ENCODE data around the gene FBXL13.
"Not testable (repeated sequence)": the region's sequence is repeated elsewhere in the genome, so short reads cannot be mapped to it uniquely, and the experiment has no call there.

The FBXL13 gene

DNA sequence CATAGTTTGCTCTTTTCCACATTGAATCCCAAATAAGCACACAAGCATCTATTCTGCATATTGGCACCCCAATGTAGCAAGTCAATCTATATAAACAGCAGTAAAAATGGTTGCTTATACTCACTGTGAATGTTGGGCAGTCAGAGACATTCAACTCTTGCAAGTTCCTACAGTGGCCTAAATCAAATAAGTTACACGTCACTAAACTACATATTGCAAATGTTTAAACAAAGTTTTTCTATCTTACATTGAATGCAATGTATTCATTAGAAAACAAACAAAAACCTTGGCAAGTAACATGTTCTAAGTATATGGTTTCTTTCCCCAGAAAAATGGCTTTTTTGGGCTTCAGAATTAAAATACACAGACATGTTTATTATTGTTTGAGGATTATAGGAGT, 142.8 kb downstream of the FBXL13 start:
- DNase-seq, result no peak

DNA sequence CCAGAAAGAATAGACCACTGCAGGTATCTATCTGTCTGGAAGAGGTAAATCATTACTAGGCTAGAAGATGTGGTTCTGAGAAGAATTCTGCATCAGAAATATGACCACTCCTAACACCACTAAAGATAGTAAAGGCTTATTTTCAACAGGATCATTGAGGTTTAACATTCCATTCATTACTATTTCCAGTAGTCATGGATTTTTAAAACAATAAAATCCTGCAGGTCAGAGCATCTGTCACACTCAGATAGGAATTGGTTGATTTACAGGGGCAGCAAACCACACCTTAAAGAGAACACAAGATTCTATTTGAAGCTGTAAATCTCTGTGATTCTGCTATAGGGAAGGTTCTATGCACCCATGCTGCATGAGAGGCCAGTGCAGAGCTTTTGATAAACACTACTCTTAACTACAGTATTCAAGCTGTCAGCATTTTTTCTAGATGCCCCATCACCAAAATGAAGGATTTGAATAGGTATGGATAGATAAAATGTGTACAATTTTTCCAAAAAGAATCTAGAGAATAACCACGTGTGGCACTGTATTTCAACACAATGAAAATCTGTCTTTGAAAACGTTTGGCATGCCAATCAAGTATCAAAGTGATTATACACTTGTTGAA, 147.2 kb downstream of the FBXL13 start:
- DNase-seq, result no peak

DNA sequence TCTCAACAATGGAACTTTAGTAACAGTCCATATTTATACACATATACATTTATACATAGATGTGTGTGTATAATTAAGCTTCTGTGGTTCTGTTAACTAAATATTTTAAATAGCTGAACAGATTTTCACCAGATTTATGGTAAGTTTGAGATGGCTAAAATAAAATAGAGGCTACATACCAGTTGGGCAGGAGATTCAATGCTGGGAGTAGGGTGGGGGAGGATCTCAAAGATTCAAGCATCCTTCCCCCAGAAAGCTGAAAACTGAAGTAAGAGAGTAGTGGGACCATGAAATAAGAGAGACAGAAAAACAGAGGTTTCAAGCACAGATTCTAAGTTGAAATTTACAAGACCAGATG, 147.8 kb downstream of the FBXL13 start:
- no peak for DNase-seq

DNA sequence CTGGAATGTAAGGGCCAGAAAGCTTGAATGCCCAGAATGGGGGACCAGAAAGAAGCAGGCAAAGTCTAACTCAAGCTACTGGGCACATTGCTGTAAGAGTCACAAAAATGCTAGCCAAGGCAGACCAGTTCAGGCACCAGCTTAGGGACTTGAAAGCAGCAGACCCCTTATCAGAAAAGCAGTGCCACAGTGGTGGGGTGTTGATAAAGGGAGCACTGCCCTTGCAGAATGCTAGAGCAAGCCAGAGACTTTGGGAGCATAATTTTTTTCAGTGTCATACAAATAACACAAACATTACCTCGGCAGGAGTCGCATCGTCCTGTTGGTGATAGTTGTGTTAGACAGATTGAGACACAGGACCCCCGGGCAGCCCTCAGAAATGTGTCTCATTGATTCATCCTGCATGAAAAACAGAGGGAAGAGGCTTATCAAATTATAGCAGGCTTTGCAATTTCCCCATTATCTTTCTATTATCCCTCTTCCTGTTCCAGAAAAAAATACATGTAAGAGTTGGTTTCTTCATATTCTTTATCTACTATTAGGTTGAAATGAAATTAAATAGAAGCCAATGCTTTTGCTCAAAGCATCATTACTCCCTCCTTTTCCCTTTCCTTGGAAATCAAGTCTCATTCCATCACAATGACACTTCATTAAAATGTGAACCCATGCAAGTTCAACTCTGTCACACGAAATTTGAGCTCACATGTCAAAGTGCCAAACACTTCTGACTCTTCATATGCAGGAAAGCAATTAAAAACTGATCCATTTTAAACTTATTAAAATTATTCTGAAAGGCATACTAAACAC, 148.4 kb downstream of the FBXL13 start:
- DNase-seq, result no peak

DNA sequence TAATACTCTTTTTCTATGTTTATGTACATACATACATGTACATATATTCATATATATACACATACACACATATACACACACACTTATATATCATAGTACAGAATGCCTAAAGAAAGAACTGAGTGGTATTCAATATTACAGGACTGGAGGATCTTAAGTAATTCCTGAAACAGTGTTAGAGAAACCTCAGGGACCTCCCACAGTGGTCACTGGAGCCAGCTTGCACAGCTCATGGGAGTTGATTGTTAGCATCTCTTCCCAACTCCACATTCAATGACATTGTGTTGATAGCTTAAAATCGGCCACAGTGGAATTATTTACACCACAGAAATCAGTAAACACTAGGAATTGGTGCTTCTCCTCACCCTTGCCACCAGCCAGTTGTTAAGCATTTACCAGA, 155.8 kb downstream of the FBXL13 start:
- no peak for DNase-seq

DNA sequence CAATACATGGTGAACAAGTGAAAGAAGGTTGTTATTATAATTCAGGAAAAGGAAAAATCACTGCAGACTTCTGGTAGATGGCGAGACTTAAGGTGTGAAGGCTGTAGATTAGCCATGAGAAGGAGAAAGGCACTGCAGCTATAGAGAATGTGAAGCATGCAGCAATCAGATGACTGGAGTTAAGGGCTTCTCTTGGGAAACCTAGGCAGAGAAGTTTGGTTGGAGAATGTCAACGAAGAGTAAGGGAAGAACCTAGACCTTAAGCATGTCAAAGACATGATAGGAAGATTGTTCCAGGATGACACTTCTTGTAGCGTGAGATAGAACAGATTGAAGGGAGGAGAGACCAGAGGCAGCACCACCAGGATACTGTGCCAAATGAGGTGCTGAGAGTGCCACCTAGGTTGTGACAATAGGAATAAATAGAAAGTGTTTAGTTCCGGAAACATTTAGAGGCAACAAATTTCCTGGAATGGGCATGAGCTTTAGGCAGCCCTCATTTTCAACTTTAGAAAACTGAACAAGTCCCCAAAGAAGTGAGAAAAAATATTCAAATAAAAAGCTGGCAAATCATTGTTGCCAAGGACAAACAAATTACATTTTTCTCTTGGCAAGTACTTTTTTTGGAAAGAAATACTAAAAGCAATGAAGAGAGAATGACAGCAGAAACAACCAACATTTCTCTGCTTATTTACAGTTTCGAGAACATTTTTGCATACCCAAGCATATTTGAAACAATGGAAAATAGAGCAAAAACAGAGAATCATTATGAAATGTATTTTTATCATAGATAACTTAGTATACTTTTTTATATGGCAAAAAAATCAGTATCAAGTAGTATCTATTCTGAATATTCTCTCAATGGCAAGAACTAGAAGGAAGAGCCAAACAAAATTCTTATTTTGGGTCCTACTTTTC, 156.9 kb downstream of the FBXL13 start:
- DNase-seq, result no peak

DNA sequence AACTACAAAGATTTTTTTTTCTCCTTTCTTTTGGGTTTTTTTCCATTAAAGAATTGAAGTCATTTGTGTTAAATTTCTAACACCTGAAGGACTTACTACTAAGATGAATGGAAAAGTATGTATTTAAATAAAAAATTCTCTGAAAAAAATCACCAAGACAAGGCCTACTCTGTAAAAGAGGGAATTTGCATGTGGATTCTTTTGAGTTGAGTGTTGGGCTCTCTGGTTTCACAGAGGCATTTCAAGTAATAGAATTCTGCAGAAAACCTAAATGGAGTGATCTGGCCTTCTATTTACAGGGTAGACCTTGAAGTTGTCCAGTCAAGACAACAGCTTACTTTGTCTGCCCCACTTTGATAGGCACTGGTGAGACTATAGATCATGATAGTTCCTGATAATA, 157.7 kb downstream of the FBXL13 start:
- DNase-seq, result no peak

DNA sequence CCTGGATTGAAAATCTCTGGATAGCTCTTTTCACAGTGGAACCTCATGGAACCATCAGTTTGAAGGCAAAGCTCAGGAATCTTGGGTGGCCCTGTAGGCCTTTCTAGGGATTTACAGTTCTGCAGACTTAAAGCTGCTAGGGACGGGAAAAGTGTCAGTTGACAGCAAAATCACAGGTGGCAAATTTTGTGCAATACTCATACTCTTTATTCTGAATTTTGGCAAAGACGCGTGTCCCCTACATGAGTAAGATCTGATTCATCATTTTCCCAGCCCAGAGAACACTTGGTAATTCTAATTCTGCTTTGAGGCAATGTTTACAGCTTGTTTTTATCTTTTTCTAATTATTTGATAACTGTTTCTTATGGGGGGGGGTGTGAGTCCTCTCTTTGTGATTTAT, 158.2 kb downstream of the FBXL13 start:
- DNase-seq, result no peak

DNA sequence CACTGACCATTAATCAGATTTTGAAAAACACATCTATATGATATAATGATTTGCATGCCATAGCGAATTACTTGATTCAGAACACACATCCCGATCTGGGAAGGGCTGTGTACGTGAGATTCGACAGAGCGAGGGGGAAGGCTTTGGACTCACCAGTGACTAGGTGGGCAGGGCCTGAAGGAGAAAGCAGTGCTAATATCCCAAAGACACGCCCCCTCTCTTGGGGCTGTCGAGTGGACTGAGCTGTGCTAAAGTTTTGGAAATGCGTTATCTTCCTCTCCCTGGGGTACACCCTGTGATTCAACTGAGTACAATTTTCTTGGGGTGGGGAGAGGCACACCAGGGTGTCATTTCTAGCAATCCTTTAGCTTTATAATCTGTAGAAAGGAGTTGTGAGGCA, 160.0 kb downstream of the FBXL13 start:
- no peak for DNase-seq

DNA sequence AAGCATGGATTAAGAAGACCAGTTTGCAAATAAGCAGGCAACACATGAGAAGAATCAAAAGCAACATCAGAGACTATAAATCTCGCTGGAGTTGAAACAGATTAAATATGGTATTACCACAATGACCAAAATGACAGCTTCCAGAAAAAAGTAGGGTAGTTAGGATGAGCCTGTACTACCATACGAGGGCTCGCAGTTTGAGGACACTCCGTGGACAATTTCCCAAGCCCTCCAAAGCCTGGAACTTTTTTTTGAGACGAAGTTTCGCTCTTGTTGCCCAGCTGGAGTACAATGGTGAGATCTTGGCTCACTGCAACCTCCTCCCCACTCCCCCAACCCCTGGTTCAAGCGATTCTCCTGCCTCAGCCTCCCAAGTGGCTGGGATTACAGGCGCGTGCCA, 160.8 kb downstream of the FBXL13 start:
- no peak for DNase-seq

DNA sequence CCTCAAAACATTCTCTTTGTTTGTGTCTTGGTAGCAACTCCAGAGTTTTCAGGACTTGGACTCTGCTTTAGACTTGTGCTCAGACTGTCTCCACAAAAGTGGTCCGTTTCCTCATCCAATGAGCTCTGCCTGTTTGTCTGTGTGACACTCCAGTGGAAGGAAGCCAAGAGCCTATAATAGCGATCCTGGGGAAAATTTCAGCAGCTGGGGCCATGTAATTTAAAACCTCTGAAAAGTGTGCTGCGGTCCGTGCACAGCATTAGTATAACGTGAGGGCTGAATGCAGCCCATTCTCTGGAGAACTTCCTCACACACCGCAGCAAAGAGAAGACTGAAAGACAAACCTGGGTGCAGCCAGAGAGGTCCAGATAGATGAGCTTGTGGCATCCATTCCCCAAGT, 161.9 kb downstream of the FBXL13 start, which contains the start of gene LRRC17:
Gene LRRC17, plus strand, starts transcription at position 259 of the 400 bp plus-strand sequence. CDS start 20,914 bp downstream, outside the sequence.
- DNase-seq, result no peak

DNA sequence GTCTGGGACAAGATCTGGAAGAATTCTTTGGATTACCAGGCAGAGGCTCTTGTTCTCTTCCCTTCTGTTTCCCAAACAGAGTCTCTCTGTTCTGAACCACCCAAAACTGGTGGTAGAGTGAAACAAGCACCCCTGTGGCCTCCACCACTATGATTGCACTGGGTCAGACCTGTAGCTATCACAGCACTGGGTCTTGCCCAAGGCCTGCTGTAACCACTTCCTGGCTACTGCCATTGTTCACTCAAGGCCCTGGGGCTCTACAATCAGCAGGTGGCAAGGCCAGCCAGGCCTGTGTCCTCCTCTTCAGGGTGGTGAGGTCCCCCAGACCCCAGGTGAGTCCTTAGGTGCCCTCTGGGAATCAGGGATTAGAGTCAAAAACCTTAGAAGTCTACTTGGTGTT, 165.9 kb downstream of the FBXL13 start:
- no peak for DNase-seq

DNA sequence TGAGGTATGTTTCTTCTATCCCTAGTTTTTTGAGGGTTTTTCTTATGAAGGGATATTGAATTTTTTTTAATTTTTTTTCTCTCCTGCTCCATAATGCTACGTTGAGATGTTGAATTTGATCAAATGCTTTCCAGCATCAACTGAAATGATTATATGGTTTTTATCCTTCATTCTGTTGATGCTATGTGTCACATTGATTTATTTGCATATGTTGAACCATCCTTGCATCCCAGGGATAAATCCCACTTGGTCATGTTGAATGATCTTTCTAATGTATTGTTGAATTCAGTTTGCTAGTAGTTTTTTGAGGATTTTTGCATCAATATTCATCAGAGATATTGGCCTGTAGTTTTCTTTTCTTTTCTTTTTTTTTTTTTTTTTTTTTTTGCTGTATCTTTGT, 171.0 kb downstream of the FBXL13 start:
- not testable (repeated sequence) for DNase-seq

DNA sequence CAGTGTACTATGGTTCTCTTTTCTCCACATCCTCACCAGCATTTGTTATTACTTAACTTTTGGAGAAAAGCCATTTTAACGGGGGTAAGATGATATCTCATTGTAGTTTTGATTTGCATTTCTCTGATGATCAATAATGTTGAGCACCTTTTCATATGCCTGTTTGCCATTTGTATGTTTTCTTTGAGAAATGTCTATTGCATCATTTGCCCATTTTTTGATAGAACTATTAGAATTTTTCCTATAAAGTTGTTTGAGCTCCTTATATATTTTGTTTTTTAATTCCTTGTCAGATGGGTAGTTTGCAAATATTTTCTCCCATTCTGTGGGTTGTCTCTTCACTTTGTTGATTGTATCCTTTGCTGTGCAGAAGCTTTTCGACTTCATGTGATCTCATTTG, 172.5 kb downstream of the FBXL13 start:
- not testable (repeated sequence) for DNase-seq

DNA sequence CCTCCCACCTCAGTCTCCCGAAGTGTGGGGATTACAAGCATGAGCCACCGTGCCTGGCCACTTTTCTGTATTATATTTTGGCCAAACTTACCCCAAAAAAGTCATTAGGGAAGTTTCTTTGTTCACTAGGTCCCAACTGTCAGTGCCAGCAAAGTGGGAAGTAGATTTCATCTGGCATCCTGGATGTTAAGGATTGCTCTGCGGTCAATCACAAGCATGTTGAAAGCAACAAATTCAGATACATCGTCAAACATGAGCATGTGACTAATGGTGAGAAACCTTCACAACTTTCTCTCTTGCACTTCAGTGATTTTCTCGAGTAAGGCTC, 176.1 kb downstream of the FBXL13 start:
- DNase-seq, result no peak

DNA sequence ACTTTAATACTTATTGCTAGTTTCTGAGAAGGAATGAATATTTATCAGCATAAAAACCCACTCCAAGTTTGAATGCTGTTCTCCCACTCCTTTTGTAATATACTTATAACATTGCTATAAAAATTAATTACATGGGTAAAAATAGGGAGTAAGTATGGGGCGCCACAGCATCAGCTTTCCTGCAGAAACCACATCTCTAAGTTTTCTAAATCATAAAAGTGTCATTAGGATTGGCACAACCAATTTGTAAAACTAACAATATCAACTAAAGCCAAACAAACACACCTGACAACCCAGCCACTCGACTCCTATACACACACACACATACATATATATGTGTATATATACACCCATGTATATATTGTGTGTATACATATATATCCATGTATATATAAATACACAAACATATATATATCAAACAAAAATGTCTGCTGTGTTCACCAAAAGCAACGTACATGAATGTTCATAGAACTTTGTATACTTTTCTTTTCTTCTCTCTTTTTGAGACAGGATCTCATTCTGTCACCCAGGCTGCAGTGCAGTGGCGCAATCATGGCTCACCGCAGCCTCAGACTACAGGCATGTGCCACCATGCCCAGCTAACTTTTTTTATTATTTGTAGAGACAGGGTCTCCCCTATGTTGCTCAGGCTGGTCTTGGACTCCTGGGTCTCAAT, 176.6 kb downstream of the FBXL13 start:
- DNase-seq, result no peak

DNA sequence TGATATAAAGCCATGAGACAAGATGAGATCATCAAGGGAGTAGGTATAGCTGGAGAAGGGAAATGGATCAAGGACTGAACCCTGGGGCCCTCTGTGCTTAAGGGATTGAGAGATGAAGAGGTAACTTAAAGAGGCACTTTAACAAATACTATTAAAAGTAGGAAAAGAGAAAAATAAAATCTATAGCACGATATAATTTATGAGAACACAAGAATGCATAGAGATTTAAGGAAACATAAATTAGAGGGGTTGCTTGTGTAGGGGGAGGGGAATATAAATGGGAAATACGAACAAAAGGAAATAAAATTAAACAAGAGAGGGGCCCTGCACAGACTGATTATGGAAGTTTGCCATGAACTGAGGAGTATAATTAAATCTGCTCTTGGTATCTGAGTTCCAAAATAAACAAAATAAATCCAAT, 177.4 kb downstream of the FBXL13 start:
- DNase-seq, result no peak

DNA sequence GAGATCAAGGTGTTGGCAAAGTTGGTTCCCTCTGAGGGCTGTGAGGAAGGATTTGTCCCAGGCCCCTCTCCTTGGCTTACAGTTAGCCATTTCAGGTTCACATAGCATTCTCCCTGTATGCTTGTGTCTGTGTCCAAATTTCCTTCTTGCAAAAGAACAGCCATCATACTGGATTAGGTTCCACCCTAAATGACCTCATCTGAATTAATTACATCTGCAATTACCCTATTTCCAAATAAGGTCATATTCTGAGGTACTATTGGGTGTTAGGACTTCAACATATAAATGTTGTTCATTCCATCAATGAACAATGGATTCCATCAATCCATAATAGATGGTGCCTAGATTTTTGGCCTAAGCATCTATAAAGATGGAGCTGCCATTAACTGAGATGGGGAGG, 178.0 kb downstream of the FBXL13 start:
- DNase-seq, result no peak

DNA sequence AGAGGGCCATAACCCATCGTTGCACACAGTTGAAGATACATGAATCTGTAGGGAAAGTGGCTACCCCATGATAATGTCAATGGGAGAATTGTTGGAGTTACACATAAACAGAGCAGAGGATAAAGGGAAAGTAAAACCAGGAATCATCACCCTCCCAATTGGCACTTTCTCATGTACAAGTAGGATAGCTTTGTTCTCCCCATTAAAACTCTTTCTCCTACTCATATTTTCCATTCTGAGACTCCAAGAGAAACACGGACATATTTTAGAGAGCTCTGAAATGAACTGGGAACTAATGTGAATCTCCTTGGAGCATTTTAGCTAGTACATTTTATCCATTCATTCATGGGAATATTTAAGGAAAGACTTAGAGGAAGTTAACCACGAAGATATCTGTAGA, 179.0 kb downstream of the FBXL13 start:
- no peak for DNase-seq

DNA sequence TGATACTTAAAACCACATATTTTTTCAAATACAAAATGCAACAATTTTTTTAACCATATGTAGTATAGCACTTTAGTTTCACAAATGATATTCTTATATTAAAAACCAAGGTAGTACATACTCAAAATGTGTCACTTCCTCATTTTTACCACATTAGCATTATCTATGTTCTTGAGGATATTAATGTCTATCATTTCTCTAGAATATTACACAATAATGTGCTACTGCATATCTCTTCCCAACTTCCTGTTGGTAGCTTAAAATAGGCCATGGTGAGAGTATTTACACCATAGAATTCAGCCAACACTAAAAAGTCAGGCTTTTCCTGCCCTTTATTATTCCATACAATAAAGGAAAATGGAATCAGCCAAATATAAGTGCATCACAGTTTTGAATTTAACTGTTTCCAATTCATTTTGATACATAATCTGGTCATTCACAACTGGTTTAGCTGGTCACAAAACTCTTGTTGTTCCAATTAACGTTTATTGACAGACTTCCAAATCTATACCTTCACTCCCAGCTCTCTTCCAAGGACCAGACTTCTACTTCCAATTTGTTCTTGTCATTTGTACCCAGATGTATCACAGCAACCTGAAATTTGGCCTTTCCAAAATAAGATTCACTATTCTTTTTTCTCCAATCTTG, 181.8 kb downstream of the FBXL13 start:
- no peak for DNase-seq

DNA sequence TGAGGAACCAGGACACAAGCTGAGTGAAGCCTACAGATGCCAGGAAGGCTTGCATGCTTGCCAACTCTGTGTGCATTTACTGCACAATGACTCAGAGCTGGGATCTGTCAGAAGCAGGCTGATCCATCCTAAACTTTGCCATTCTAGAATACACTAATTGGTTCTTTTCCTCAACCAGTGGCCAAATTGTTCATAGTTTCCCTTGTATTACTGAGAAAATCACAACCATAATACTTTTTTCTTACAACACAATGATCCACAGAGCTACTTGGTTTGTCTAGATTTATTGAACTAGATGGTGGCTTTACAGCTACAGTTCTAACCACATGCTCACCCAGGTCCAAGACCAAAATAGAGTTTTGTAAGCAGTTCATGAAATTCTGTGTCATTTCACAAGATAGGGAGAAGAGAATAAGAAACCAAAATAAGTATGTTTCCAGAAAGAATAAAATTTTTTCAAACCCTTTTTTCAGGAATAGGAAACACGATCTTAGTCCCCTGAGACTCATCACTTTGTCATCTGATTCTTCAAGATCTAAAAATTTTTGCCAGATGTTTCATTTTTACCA, 182.8 kb downstream of the FBXL13 start:
- DNase-seq, result peak in 1 of 2 experiments; percentile 57

Data from SW 1271 (cell line).